ENCODE results near the gene NUPR1.
A peak's percentile ranks its signal among the peaks of the same experiment; 100 is the strongest.
"Not testable (repeated sequence)": the region's sequence is repeated elsewhere in the genome, so short reads cannot be mapped to it uniquely, and the experiment has no call there.

NUPR1 gene

DNA sequence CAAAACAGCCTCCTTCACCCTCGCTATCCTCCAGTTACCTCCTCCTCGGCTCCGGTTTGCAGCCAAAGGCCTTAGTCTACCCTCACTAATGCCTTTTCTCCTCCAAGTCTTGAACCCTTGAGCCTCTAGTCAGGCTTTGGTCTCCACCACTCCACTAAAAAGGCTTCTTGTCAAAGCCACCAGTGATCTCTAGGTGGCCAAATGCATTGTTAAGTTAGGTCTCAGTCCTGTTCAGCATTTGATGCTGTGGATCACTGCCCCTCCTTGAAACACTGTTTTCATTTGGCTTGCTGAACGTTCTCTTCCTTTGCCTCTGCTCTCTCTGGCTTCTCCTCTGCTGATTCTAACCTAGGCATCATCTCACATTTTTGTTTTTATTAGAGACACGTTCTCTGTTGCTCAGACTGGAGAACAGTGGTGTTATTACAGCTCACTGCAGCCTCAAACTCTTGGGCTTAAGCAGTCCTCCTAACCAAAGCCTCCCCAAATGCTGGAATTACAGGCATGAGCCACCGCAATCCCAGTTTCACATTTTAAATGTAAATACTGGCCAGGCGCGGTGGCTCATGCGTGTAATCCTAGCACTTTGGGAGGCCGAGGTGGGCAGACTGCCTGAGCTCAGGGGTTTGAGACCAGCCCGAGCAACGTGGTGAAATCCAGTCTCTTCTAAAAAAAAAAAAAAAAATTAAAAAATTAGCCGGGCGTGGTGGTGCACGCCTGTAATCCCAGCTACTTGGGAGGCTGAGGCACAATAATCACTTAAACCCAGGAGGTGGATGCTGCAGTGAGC, 16.1 kb upstream of the NUPR1 start:
- no peak for DNase-seq

DNA sequence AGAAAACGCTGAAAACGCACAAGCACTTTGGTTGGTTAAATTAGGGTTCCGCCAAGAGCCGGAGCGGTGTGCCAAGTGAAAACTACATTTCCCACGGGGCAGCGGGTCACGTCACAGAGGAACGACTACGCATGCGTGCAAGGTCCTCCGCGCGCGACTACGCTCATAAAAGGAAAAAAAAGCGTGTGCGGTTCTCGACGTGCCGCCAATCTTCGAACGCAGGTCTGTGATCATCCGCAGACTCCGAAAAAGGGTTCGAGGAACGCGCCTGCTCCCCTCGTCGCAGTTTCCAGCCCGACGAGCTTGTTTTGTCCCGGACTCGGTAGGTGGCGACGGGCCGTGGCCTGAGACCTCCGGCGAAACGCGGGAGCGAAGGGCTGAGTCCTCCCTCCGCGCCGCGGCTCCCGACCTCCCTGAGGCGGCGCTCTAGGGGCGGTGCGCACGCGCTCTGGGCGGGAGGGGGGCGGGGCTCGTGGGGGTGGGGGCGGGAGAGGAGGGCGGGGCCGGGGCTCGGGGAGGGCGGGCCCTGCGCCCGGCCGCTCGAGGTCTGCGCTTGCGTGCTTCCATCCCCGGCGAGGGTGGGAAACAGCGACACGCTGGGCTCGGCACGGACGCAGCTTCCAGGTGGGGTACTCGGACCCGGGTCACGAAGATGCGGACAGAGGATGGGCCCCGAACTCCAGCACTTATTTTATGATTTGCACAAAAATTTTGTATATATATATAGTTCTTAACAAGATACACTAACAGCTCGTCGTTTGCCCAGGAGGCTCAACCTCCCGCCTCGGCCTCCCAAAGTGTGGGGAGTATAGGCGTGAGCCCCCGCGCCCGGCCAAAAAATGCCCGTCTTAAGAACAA, 15.2 kb upstream of the NUPR1 start, which contains the start of gene SGF29:
Gene SGF29, plus strand, starts transcription at position 145 of the 858 bp plus-strand sequence. CDS start 27,150 bp downstream, outside the sequence.
- peak; percentile 91 for DNase-seq

DNA sequence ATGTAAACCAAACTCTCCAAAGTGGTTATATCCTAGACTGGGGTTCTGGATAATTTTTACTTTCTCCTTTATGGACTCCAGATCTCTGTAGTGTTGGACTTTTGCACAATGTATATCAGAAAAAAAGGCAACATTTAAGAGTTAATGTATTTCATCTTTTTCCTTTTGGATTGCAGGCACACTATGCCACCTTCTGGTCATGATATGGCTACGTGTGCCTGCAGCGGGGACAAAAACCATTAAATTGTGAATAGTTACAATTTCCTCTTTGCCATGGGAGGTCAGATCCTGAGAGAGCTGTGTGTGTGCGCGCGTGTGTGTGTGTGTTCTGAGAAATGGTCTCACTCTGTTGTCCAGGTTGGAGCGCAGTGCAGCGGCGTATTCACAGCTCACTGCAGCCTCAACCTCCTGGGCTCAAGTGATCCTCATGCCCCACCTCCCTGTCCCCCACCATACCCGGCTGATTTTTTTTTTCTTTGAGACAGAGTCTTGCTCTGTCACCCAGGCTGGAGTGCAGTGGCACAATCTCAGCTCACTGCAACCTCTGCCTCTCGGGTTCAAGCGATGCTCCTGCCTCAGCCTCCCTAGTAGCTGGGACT, 10.6 kb upstream of the NUPR1 start:
- DNase-seq, result no peak

DNA sequence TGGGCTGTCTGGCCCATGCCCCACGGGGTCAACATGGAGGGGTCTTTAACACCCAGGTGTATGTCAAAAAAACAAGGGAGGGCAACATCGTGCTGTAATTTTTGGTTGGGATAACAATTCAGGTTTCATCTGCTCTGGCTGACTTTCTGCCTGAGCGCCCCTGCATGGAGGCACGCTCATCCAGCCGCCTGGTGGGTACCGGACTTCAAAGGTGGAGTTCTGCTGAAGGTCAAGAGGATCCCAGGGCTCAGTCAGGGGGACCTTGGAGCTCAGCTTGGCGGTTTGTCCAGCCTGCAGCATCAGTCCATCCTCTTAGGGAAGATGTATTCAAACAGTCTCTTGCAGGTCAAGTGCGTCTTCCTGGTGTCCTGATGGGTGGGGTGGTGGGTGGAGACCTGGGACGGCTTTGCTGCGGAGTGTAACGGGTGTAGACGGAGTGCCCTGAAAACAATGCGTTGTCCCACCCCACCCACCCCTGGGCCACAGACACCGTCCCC, 9.6 kb upstream of the NUPR1 start:
- DNase-seq, result no peak

DNA sequence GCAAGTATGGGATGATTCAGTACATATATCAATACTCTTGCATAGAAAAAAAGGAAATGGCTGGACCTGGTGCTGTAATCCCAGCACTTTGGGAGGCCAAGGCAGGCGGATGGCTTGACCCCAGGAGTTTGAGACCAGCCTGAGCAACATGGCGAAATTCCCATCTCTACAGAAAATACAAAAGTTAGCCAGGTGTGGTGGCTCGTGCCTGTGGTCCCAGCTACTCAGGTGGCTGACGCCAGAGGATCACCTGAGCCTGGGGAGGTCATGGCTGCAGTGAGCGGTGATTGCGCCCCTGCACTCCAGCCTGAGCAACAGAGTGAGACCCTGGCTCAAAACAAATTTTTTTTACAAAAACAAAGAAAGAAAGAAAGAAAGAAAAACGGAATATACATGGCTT, 7.9 kb upstream of the NUPR1 start:
- DNase-seq, result no peak

DNA sequence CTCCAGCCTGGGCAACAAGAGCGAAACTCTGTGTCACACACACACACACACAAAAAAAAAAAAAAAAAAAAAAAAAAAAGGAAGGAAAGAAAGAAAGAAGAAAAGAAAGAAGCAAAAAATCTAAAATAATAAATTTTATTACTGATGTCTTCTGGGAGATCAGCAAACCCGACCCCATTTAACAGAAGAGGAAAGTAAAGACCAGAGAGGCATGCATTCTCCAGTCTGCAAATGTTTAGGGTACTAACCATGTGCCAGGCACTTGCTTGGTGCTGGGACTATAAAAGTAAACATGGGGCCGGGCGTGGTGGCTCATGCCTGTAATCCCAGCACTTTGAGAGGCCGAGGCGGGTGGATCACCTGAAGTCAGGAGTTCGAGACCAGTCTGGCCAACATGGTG, 7.2 kb upstream of the NUPR1 start:
- DNase-seq, result not testable (repeated sequence)

DNA sequence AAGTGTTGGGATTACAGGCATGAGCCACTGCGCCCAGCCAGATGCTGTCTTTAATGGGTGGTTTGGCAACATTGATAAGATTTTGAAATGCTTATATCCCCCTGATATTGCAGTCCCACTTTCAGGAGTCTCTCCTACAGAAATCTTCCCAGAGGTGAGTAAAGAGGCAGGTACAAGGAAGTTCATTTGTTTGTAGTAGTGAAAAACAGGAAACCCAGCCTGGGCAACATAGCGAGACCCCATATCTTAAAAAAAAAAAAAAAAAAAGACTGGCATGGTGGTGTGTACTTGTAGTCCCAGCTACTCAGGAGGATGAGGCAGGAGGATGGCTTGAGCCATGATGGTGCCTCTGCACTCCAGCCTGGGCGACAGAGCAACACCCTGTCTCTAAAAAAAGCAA, 6.2 kb upstream of the NUPR1 start:
- DNase-seq, result no peak

DNA sequence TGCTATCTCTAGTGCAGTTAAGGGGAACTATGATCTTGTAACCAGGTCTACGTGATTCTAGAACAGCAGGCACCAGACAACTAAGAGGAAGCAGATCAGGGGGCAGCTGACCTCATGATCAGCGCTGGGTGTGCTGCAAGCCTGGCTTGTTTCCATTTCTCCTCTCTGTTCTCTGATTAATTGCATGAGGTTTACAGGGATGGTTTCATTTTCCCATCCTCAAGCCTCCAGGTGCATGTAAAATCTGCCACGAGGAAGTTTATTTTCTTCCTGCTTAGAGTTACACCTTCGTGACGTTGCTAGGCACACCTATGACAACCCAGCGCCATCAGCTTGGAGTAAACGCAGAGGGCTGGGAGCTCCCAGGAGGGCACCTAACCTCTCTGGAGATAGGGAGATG, 4.3 kb upstream of the NUPR1 start:
- DNase-seq, result no peak

DNA sequence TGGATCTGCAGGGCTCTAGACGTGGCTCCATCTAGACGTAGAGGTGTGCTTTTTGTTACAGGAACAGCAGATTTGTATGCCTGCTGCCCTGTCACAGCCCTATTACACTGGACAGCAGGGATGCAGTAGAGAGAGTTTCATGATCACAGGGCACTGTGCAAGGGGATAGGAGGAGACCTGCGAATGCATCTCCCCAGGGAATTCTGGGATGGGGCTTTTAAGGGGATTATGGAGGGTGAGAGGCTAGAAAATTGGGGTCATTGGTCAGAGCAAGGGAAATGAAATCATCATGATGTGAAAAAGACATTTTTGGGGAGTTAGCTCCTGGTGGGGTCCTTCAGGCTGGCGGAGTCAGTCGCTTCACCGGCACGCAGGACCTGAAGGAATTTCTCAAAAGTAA, 3.9 kb upstream of the NUPR1 start:
- DNase-seq, result no peak

DNA sequence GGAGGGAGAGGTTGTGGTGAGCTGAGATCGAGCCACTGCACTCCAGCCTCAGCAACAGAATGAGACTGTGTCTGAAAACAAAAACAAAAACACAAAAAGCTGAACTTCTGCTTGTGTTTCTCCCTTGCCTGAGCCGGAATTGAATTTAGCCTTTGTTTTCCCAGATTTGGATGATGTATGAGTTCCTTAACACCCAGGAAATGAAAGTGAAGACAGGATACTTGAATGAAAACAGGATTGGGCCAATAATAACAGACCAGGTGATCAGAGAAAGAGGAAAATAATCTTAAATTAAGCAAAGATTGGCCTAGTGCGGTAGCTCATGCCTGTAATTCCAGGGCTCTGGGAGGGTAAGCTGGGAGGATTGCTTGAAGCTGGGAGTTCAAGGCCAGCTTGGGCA, 1.6 kb upstream of the NUPR1 start:
- DNase-seq, result no peak

DNA sequence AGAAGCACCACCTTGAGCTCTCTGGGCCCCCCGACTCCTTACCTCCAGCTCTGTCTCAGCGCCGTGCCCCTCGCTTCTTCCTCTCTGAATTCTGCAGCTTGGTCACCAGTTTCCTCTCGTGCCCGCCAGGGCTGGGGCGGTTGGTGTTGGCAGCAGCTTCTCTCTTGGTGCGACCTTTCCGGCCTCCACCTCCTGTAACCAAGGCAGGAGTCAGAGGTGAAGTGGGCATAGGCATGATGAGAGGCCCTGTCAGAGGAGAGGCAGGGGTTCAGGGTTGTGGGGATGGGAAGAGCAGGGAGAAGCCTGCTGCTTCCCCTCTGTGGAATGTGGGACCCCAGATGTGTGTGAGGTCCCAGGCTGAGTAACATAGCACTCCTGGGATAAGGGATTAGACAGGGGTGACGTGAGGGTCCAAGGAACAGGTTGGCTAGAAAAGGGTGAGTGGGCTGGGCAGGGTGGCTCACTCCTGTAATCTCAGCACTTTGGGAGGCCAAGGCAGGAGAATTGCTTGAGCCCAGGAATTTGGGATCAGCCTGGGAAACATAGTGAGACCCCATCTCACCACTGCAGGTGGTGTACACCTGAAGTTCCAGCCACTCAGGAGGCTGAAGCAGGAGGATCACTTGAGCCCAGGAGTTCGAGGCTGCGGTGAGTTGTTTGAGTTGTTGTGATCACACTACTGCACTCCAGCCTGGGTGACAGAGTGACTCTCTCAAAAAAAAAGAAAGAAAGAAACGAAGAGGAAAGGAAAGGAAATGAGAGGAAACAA, 626 bp downstream of the NUPR1 start:
- DNase-seq, result no peak

DNA sequence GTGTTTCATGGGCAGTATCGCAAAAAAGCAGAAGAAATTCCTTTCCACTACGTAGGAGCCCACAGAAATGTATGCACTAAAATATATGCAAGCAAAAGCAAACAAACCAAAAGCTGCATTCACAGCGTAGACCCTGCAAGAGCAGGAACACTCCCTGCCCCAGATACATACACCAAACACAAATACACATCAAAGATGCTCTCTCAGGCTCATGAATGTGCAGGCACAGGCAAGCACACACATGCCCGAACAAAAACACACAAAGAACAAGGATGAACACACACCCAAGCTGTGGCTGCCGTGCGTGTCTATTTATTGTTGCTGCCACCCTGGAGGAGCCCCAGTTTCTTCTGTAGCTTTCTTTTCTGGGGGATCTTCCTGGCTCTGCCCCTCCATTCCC, 1.7 kb downstream of the NUPR1 start:
- no peak for DNase-seq

DNA sequence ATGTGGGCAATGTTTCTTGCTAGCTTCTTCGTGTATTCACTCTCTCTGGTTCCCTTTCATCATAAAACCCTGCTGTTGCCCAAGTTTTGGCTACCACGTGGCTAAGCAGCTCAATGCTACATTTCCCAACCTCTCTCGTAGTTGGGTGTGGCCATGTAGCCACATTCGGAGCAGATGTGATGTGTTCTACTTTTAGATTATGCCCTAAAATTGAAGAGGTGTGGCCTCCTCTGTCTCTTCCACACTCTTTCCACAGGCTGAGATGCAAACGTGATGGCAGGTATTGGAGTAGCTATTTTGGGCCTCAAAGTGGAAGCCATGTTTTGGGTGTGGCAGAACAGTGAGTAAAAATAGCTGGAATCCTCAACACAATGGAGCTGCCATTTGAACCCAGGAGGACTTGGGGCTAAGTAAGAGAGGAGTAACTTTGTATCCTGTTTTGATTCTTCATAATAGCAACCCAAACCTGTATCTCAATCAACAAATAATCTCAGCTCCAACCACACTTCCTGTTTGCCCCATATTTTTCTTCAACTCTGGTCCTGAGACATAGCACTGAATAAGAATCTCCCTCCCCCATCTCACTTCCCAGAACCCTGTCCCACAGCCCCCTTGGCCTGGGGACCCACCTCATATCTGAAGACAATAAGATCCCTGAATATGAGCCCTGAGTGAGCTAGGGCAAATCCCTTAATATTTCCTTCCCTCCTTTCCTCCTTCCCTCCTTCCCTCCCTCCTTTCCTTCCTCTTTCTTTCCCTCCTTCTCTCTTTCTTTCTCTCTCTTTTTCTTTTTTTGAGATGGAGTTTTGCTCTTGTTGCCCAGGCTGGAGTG, 4.0 kb downstream of the NUPR1 start:
- DNase-seq, result no peak

DNA sequence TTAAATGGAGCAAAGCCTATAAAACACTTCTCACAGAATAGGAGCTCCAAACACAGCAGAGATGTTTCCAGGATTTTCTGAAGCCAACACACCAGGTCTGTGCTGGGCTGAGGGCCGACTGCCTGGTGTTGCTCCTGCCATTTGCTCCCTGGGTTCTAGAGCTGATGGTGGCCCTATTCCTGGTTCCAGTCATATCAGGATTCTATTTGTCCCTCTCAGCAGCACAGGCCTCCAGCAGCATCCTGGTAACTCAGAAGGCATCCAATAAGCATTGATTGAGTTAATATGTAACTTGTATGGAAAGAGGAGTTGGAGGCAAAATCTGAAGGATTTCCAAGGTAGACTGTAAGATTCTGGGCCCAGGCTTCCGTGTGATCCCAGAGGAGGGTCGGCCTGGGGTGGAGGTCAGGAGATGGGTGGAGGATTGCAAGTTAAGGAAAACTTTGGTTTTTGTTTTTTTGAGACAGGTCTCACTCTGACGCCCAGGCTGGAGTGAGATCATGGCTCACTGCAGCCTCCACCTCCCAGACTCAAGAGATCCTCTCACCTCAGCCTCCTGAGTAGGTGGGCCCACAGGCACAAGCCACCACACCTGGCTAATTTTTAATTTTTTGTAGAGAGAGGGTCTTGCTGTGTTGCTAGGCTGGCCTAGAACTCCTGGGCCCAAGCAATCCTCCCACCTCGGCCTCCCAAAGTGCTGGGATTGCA, 5.7 kb downstream of the NUPR1 start:
- DNase-seq, result no peak

DNA sequence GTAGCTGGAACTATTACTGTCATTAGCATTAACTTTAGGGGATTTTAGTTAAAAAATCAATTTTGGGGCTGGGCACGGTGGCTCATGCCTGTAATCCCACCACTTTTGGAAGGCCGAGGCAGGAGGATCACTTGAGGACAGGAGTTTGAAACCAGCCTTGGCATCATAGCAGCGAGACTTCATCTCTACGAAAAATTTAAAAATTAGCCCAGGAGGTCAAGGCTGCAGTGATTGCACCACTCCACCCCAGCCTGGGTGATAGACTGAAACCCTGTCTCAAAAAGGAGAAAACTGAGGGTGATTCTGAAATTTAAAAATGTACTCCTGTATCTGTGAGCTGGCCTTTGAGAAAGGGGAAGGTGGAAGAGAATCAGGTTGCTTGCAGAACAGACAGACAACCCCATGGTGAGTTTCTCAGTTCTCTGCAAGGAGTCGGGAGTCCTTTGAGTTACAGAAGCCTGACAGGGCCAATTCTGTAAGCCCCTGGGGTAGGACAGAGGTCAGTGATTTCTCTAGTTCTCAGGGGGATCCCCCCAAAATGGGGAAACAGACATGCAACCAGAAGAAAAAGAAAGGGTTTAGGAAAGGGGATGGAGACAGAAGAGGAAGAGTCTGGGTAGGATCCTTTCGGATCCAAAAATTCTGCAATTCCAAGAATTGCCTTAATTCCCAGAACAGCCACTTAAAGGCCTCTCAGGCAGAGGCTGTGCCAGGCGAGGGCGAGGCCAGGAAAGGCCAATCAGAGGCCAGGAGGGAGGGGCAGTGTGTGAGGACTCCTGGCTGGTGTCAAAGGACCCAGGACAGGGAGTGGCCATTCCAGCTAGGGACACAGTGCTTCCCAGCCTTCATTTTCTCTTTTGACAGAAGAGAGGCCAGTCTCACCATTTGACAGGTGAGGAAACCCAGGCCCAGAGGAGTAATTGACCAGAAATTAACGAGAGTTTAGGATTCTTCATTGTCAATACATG, 6.7 kb downstream of the NUPR1 start:
- no peak for DNase-seq

DNA sequence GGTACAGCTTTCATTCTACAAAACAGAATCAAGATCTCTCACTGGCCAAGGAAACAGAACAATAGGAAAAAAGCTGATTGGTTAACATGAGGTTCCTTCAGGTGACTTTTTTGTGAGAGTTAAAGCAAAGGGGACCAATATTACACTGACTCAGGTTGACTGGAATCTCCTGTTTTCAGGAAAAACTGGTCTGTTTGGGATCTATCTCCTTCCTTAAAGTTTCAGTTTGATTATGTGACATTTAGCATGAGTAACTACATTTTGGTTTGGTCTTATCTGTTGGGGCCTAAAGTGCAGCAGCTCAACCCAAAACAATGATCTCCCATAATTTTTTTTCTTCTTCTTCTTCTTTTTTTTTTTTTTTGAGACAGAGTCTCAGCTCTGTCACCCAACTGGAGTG, 9.7 kb downstream of the NUPR1 start:
- DNase-seq, result no peak

DNA sequence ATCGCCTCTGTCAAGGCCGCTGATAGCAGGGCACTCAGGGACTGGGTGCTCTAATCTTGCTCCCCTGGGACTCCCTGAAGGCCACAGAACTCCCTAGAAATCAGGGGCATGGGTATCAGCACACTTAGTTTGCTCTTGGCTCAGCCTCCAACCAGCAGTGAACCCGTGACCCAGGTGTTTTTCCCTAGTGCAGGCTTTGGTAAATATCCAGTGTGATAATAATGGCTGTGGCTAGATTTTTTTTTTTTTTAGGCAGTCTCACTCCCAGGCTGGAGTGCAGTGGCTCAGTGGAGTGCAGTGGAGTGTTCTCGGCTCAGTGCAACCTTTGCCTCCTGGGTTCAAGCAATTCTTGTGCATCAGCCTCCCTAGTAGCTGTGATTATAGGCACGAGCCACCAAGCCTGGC, 10.3 kb downstream of the NUPR1 start:
- no peak for DNase-seq

DNA sequence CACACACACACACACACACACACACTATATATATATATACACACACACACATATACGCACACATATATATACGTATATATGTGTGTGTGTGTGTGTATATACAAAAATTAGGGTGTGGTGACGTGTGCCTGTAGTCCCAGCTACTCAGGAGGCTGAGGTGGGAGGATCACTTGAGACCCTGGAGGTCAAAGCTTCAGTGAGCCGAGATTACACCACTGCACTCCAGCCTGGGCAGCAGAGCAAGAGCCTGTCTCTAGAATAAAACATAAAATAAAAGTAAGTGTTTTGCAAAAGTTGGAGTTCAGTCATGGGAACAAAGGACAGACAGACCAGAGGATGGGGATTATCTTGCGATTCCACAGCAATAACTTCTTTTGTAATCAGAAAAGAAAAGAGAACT, 10.8 kb downstream of the NUPR1 start:
- no peak for DNase-seq

DNA sequence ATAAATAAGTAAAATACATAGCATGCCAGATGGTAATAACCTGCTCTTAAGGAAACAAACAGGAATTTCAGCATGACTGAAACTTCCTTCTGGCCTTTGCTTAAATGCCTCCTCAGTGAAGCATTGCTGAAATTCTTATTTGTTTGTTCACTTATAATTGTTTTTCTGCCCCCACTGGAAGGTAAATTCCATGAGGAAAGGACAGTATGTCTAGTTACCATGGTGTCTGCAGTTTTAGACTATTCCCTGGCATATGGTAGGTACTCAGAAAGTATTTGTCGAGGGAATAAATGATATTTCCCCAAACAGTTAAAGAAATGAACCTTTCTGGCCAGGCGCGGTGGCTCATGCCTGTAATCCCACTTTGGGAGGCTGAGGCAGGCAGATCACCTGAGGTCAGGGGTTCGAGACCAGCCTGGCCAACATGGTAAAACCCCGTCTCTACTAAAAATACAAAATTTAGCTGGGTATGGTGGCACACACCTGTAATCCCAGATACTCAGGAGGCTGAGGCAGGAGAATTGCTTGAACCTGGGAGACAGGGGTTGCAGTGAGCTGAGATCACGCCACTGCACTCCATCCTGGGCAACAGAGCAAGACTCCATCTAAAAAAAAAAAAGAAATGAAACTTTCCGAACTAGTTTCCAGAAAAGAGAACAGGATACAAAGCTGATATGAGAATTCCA, 11.5 kb downstream of the NUPR1 start:
- DNase-seq, result not testable (repeated sequence)

All from COR-L47 (cell line).